Breast epithelium (tissue), 3 donors: ENCODE results near the gene SLCO4C1.

Experiments used
- POLR2A ChIP-seq: fragments of 450-650 bp; IDR thresholded peaks from one replicate; pipeline ENCODE4 v1.6.1; 2016; ENCODE audit warnings: antibody characterized with exemption, mild to moderate bottlenecking, moderate library complexity
- POLR2AphosphoS5 ChIP-seq, 3 donors: sonication (generic); formaldehyde crosslinking; IDR thresholded peaks; one replicate each; pipeline ENCODE4 v1.6.1; 2017; ENCODE audit warnings: antibody characterized with exemption in 3 of 3
- TF ChIP-seq, protein P1 (sequence below), 3 donors: fragments of 450-650 bp; IDR thresholded peaks; one replicate each; pipeline ENCODE4 v1.5.1; 2016 to 2017; ENCODE audit warnings: antibody characterized with exemption in 3 of 3, mild to moderate bottlenecking in 3 of 3, moderate library complexity in 3 of 3

DNA sequence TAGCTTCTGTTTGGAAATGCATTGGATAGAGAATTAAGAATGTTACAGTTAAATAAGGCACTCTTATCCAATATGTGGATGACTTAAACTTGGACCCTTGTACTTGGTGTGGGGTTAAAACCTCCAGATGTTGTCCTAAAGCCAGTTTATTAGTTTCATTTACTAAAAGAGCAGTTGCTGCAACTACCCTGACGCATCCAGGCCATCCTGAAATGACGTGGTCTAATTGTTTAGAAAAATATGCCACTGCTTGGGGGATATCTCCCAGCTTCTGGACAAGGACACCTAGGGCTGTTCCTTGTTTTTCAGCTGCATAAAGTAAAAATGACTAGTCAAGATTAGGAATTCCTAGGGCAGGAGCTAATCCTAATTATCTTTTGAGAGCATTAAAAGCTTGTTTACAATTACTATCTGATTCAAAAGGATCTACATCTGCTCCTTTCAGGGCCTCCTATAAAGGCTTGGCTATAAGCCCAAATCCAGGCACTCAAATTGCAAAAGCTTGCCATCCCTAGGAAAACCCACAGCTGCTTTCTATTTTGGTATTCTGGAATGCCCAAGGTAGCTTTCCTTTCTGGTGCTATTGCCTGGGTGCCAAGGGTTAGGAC lies 45.7 kb upstream of the SLCO4C1 start:
- TF ChIP-seq, protein P1, sequence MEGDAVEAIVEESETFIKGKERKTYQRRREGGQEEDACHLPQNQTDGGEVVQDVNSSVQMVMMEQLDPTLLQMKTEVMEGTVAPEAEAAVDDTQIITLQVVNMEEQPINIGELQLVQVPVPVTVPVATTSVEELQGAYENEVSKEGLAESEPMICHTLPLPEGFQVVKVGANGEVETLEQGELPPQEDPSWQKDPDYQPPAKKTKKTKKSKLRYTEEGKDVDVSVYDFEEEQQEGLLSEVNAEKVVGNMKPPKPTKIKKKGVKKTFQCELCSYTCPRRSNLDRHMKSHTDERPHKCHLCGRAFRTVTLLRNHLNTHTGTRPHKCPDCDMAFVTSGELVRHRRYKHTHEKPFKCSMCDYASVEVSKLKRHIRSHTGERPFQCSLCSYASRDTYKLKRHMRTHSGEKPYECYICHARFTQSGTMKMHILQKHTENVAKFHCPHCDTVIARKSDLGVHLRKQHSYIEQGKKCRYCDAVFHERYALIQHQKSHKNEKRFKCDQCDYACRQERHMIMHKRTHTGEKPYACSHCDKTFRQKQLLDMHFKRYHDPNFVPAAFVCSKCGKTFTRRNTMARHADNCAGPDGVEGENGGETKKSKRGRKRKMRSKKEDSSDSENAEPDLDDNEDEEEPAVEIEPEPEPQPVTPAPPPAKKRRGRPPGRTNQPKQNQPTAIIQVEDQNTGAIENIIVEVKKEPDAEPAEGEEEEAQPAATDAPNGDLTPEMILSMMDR (IDR thresholded peaks at IDR 0.05), result no peak
- TF ChIP-seq POLR2AphosphoS5 (IDR thresholded peaks at IDR 0.05) (no peak), POLR2A (no peak)
